Fibroblast of mammary gland (primary cell): Measurements from ENCODE around the gene ZNF664.

Experiments used
- DNase-seq: peaks from one replicate; pipeline ENCODE4 v3.0.0-alpha.2; 2010; ENCODE audit warnings: low read depth
- H3K4me3 ChIP-seq: 2 replicates; pipeline ENCODE4 v1.5.1; 2011; ENCODE audit warnings: low read depth, mild to moderate bottlenecking, low read length, moderate library complexity; ENCODE audit not compliant: control insufficient read depth
- TF ChIP-seq, protein P1 (sequence below): conservative IDR thresholded peaks from 2 replicates; pipeline ENCODE4 v1.5.1; 2011; ENCODE audit warnings: low read depth, low read length, inconsistent platforms; ENCODE audit not compliant: control insufficient read depth, insufficient read depth

ZNF664 gene

GRCh38 chr12:123950476-123951349 is 22.3 kb upstream of the ZNF664 start:
- H3K4me3 ChIP-seq = no peak overlapping the region
- TF ChIP-seq, protein P1, sequence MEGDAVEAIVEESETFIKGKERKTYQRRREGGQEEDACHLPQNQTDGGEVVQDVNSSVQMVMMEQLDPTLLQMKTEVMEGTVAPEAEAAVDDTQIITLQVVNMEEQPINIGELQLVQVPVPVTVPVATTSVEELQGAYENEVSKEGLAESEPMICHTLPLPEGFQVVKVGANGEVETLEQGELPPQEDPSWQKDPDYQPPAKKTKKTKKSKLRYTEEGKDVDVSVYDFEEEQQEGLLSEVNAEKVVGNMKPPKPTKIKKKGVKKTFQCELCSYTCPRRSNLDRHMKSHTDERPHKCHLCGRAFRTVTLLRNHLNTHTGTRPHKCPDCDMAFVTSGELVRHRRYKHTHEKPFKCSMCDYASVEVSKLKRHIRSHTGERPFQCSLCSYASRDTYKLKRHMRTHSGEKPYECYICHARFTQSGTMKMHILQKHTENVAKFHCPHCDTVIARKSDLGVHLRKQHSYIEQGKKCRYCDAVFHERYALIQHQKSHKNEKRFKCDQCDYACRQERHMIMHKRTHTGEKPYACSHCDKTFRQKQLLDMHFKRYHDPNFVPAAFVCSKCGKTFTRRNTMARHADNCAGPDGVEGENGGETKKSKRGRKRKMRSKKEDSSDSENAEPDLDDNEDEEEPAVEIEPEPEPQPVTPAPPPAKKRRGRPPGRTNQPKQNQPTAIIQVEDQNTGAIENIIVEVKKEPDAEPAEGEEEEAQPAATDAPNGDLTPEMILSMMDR = no peak
- no peak for DNase-seq

DNA sequence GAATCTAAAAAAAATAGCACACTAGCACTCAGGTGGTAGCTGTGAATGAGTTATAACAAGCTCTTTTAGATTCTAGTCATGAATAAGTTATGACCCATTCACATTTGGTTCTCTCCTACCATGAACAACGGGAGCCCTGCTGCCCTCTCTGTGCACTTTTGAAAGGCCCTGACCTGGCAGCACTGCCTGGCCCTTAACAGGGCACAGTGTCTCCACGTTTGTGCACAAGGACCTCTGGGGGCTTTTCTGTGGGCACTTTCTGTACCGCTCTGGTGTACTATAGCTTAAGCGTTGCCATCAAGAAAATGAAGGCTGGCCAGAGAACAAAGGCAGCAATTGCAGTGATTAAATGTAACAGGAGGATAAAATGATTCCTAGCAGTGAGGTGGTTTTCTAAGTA is 21.5 kb upstream of the ZNF664 start:
- TF ChIP-seq, protein P1 = no peak
- H3K4me3 ChIP-seq = no peak overlapping the region
- no peak for DNase-seq

GRCh38 chr12:123952037-123952436 is 21.0 kb upstream of the ZNF664 start:
- TF ChIP-seq, protein P1 = no peak
- DNase-seq = no peak
- no peak overlapping the region for H3K4me3 ChIP-seq

GRCh38 chr12:123954647-123955350 is 18.2 kb upstream of the ZNF664 start:
- no peak for DNase-seq
- H3K4me3 ChIP-seq = no peak overlapping the region
- TF ChIP-seq, protein P1 = no peak

DNA sequence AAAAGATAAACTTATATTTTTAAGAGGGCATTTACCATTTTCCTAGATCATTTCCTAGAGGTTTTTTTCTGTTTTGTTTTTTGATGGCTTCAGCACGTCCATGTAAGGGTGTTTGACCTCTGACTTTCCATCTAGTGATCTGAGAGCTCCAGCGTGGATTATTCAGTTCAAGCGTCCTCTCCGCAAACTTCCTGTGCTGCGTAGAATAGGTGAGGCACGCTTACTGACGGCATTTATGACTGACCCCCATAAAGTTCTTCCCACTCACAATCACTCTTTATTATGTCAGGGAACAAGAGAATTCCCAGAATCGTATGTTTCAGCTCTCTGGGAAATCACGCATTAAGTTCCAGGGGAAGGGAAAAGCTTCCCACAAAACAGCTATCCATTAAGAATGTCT is 16.8 kb upstream of the ZNF664 start:
- TF ChIP-seq, protein P1 = no peak
- DNase-seq = no peak
- H3K4me3 ChIP-seq = no peak overlapping the region

- H3K4me3 ChIP-seq = no peak overlapping the region
- no peak for DNase-seq
- TF ChIP-seq, protein P1 = no peak
Observed at GRCh38 chr12:123957196-123957595, 15.8 kb upstream of the ZNF664 start.
